Fibroblast of lung (primary cell): ENCODE results near the gene TGDS. TPM values are rescaled to one million over a fixed set of nuclear protein-coding genes. Genes with fewer than 3 reads are reported as not detected.

ENCODE experiments used
- DNase-seq, 2 donors: peaks; one replicate each; pipeline versions ENCODE4 v3.0.0 to v3.0.0-alpha.2; 2010; ENCODE audit warnings: low read depth in 2 of 2
- H2AFZ ChIP-seq: 2 replicates; pipeline ENCODE4 v1.5.1; 2012; ENCODE audit warnings: low read length, control low read depth, inconsistent platforms
- H3K27ac ChIP-seq: 2 replicates; pipeline ENCODE4 v1.5.1; 2011; ENCODE audit warnings: low read length, control low read depth; ENCODE audit not compliant: insufficient read depth
- H3K27me3 ChIP-seq: 2 replicates; pipeline ENCODE4 v1.5.1; 2011; ENCODE audit warnings: mild to moderate bottlenecking, low read length; ENCODE audit not compliant: control insufficient read depth, insufficient read depth
- H3K36me3 ChIP-seq: 2 replicates; pipeline ENCODE4 v1.5.1; 2011; ENCODE audit warnings: low read length; ENCODE audit not compliant: control insufficient read depth, insufficient read depth
- H3K4me1 ChIP-seq: 2 replicates; pipeline ENCODE4 v1.5.1; 2011; ENCODE audit warnings: low read length; ENCODE audit not compliant: control insufficient read depth, insufficient read depth; ENCODE audit errors: extremely low read depth
- H3K4me2 ChIP-seq: 2 replicates; pipeline ENCODE4 v1.5.1; 2011; ENCODE audit warnings: low read length, control low read depth; ENCODE audit not compliant: insufficient read depth; ENCODE audit errors: extremely low read depth
- H3K4me3 ChIP-seq, 4 experiments: fragments of 200-600 bp in 1 of 4; sonication (generic) in 1 of 4; replicated peaks in 1 of 4; 2 replicates each; pipeline ENCODE4 v1.5.1; 2011 to 2016; ENCODE audit warnings: low read length in 4 of 4, low read depth in 3 of 4, mild to moderate bottlenecking in 3 of 4, control low read depth in 2 of 4, inconsistent platforms in 1 of 4, mixed read lengths in 1 of 4; ENCODE audit not compliant: insufficient read depth in 1 of 4; ENCODE audit errors: control extremely low read depth in 1 of 4
- H3K79me2 ChIP-seq: 2 replicates; pipeline ENCODE4 v1.5.1; 2012; ENCODE audit warnings: mild to moderate bottlenecking, low read length, inconsistent platforms; ENCODE audit not compliant: control insufficient read depth, insufficient read depth
- H3K9ac ChIP-seq: 2 replicates; pipeline ENCODE4 v1.5.1; 2011; ENCODE audit warnings: mild to moderate bottlenecking, low read length, control low read depth; ENCODE audit not compliant: insufficient read depth
- H3K9me3 ChIP-seq: 2 replicates; pipeline ENCODE4 v1.5.1; 2012; ENCODE audit warnings: low read depth, low read length; ENCODE audit not compliant: control insufficient read depth, insufficient read depth
- H4K20me1 ChIP-seq: 2 replicates; pipeline ENCODE4 v1.5.1; 2011; ENCODE audit warnings: low read length; ENCODE audit not compliant: control insufficient read depth, insufficient read depth; ENCODE audit errors: extremely low read depth
- EZH2 ChIP-seq: IDR thresholded peaks from 2 replicates; pipeline ENCODE4 v1.5.1; 2012; ENCODE audit warnings: low read length, control low read depth, mild to moderate bottlenecking; ENCODE audit errors: missing control alignments
- polyA plus RNA-seq, 2 donors: library from polyadenylated mRNA; depleted of rRNA in 1 of 2; stranded (reverse) in 1 of 2; unstranded in 1 of 2; fragments of >200 nt; gene quantifications; 2 replicates each; pipeline ENCODE4 v1.2.1, GENCODE V29; 2011 to 2012; ENCODE audit warnings: missing spikeins in 1 of 2
- total RNA-seq: library from RNA; depleted of rRNA; stranded (reverse); fragments of >200 nt; gene quantifications from 2 replicates; pipeline ENCODE4 v1.2.1, GENCODE V29; 2014
- TF ChIP-seq, protein P1 (sequence below), 2 donors: IDR thresholded peaks in 1 of 2; conservative IDR thresholded peaks in 1 of 2; 1 replicate in 1 of 2; 2 replicates in 1 of 2; pipeline ENCODE4 v1.5.1; 2011 to 2012; ENCODE audit warnings: low read length in 2 of 2, control low read depth in 1 of 2, inconsistent platforms in 1 of 2, low read depth in 1 of 2, mild to moderate bottlenecking in 1 of 2

TGDS gene
- total and polyA plus RNA-seq, 2 donors (not counting 1 experiment from before 2014, with no cell fraction given) = 13.4 to 15.2 TPM

DNA sequence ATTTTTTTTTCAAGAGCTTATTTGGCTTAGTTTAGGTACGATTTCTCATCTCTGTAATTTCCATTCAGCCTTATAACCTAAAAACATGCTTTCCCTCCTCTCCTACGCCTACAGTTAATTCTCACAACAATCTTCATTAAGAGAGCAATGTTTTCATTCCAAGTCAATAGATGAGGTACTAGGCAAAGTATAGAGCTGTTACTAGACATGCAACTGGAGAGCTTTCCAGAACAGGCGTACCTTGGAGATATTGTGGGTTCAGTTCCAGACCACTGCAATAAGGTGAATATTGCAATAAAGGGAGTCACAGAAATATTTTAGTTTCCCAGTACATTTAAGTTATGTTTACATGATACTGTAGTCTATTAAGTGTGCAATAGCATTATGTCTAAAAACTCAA, 34.8 kb downstream of the TGDS start:
- no peak for TF ChIP-seq EZH2
- TF ChIP-seq, protein P1, sequence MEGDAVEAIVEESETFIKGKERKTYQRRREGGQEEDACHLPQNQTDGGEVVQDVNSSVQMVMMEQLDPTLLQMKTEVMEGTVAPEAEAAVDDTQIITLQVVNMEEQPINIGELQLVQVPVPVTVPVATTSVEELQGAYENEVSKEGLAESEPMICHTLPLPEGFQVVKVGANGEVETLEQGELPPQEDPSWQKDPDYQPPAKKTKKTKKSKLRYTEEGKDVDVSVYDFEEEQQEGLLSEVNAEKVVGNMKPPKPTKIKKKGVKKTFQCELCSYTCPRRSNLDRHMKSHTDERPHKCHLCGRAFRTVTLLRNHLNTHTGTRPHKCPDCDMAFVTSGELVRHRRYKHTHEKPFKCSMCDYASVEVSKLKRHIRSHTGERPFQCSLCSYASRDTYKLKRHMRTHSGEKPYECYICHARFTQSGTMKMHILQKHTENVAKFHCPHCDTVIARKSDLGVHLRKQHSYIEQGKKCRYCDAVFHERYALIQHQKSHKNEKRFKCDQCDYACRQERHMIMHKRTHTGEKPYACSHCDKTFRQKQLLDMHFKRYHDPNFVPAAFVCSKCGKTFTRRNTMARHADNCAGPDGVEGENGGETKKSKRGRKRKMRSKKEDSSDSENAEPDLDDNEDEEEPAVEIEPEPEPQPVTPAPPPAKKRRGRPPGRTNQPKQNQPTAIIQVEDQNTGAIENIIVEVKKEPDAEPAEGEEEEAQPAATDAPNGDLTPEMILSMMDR (conservative IDR thresholded peaks at IDR 0.05 in 1 of 2, IDR thresholded peaks at IDR 0.05 in 1 of 2; ENCODE audit: low read depth in 1 of 2, low read length in 2 of 2) = no peak
- H3K4me3 ChIP-seq = no peak overlapping the region
- no peaks in the 10 kb centered on the region for H3K79me2 ChIP-seq
- H3K36me3 ChIP-seq = no peaks in the 10 kb centered on the region
- H3K9ac ChIP-seq = no peak overlapping the region
- no peaks in the 10 kb centered on the region for H3K4me1 ChIP-seq
- H3K27ac ChIP-seq = no peak overlapping the region
- no peaks in the 10 kb centered on the region for H4K20me1 ChIP-seq
- no peak overlapping the region for H3K4me2 ChIP-seq
- H3K27me3 ChIP-seq = no peaks in the 10 kb centered on the region
- DNase-seq = no peak
- no peaks in the 10 kb centered on the region for H3K9me3 ChIP-seq
- no peak overlapping the region for H2AFZ ChIP-seq

DNA sequence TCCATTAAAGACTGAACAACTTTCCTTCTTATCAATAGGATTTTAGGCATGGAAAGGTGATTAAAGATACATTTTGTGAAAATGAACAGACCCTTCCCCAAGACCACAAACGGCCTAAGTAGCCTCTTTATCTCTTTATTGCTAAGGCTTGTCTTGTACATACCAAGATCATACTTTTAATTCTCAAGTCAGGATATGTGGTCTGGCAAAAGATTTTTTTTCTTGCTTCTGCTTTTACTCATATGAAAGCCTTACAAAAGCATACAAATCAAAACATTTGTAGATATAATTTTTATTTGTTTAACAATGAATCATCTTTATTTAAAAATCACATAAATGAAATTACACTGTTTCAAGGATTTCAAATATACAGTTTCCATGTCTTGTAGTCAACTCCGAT, 35.8 kb downstream of the TGDS start:
- no peaks in the 10 kb centered on the region for H3K4me1 ChIP-seq
- no peak for DNase-seq
- H4K20me1 ChIP-seq = no peaks in the 10 kb centered on the region
- no peaks in the 10 kb centered on the region for H3K9me3 ChIP-seq
- no peak overlapping the region for H3K4me2 ChIP-seq
- H3K79me2 ChIP-seq = no peaks in the 10 kb centered on the region
- no peak overlapping the region for H3K4me3 ChIP-seq
- no peak overlapping the region for H3K27ac ChIP-seq
- TF ChIP-seq, protein P1 (conservative IDR thresholded peaks at IDR 0.05 in 1 of 2, IDR thresholded peaks at IDR 0.05 in 1 of 2; ENCODE audit: low read depth in 1 of 2, low read length in 2 of 2) = no peak
- TF ChIP-seq EZH2 = no peak
- H2AFZ ChIP-seq = no peak overlapping the region
- H3K36me3 ChIP-seq = no peaks in the 10 kb centered on the region
- H3K9ac ChIP-seq = no peak overlapping the region
- no peaks in the 10 kb centered on the region for H3K27me3 ChIP-seq

DNA sequence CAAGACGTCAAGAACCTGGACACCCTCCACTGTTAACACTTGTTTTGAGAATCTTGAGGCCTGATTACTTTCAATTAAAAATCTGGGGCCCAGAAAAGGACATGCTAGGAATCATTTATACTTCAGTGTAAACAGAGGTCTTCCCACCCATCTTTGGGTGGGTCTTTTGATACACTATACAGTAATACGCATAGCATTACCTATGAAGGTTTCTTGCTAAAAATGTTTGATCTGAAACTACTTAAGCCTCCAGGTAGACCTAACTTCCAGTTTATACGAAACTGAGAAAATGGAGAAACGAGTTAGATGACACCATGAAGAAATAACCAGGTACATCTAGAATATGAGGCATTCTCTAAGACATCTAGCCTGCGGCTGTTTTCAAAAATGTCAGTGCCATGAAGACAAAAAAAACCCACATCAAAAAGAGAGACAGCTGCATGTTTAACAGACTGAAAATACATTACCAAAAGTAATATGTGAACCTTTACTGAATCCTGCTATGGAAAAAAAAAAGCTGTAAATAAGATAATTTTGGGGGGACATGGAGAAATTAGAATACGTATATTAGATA, 36.6 kb downstream of the TGDS start:
- TF ChIP-seq, protein P1 (conservative IDR thresholded peaks at IDR 0.05 in 1 of 2, IDR thresholded peaks at IDR 0.05 in 1 of 2; ENCODE audit: low read depth in 1 of 2, low read length in 2 of 2) = no peak
- no peak for TF ChIP-seq EZH2
- Histone ChIP-seq H3K36me3 (no peaks in the 10 kb centered on the region), H3K9ac (no peak overlapping the region), H2AFZ (no peak overlapping the region), H3K9me3 (no peaks in the 10 kb centered on the region), H3K27ac (no peak overlapping the region), H3K4me2 (no peak overlapping the region), H4K20me1 (no peaks in the 10 kb centered on the region), H3K27me3 (no peaks in the 10 kb centered on the region), H3K79me2 (no peaks in the 10 kb centered on the region), H3K4me3 (no peak overlapping the region), H3K4me1 (no peaks in the 10 kb centered on the region)
- no peak for DNase-seq
